Muscle of leg (tissue), 11 donors: ENCODE data around the gene GCDH. TPM values are rescaled to one million over a fixed set of nuclear protein-coding genes. Genes with fewer than 3 reads are reported as not detected.

Experiments used
- DNase-seq: peaks from one replicate; pipeline ENCODE4 v3.0.0; 2013
- H3K27ac ChIP-seq: one replicate; pipeline ENCODE4 v1.5.1; 2013; ENCODE audit warnings: mild to moderate bottlenecking, low read length, control low read depth
- H3K27me3 ChIP-seq: one replicate; pipeline ENCODE4 v1.6.1; 2013; ENCODE audit warnings: low read length; ENCODE audit not compliant: control insufficient read depth, insufficient read depth
- H3K36me3 ChIP-seq: one replicate; pipeline ENCODE4 v1.6.1; 2013; ENCODE audit warnings: low read length; ENCODE audit not compliant: control insufficient read depth, insufficient read depth
- H3K4me1 ChIP-seq: one replicate; pipeline ENCODE4 v1.6.1; 2013; ENCODE audit warnings: low read length; ENCODE audit not compliant: control insufficient read depth, insufficient read depth
- H3K4me3 ChIP-seq: one replicate; pipeline ENCODE4 v1.5.1; 2013; ENCODE audit warnings: low read length, control low read depth
- H3K9me3 ChIP-seq: replicated peaks from 2 replicates; pipeline ENCODE4 v1.6.1; 2013; ENCODE audit warnings: low read depth, low read length; ENCODE audit not compliant: control insufficient read depth
- WGBS: methylation state at CpG from one replicate; pipeline ENCODE4 v1.1.5; 2013; ENCODE audit warnings: missing lambda C conversion rate; ENCODE audit not compliant: insufficient coverage; 5-methylcytosine and 5-hydroxymethylcytosine counted together
- polyA plus RNA-seq, 8 donors: library from polyadenylated mRNA; unstranded; fragments of 120-200 nt; gene quantifications; one replicate each; pipeline versions ENCODE4 v1.2.1 to v1.2.3, GENCODE V29; 2013; ENCODE audit warnings: inconsistent platforms in 1 of 8, low replicate concordance in 1 of 8; ENCODE audit not compliant: insufficient read length in 8 of 8, insufficient read depth in 1 of 8
- total RNA-seq: library from RNA; stranded (reverse); fragments of 120-200 nt; gene quantifications from one replicate; pipeline ENCODE4 v1.2.4, GENCODE V29; 2013

Gene GCDH
- total and polyA plus RNA-seq, 9 donors, result 16.8 to 43.3 (median 27.8) TPM

GRCh38 chr19:12872941-12873890 is 17.7 kb upstream of the GCDH start:
- H3K27ac ChIP-seq, result no peak overlapping the region
- H3K9me3 ChIP-seq, result no peaks in the 10 kb centered on the region
- peaks cover 5% of the 10 kb centered on the region for H3K4me1 ChIP-seq
- WGBS, result 53% methylated on average over 69 of the region's 70 CpGs
- H3K27me3 ChIP-seq, result peaks cover 11% of the 10 kb centered on the region
- H3K4me3 ChIP-seq, result no peak overlapping the region
- DNase-seq, result peak; percentile 50
- no peaks in the 10 kb centered on the region for H3K36me3 ChIP-seq

GRCh38 chr19:12873891-12874745 is 16.8 kb upstream of the GCDH start:
- H3K9me3 ChIP-seq, result no peaks in the 10 kb centered on the region
- no peaks in the 10 kb centered on the region for H3K36me3 ChIP-seq
- H3K27me3 ChIP-seq, result peaks cover 11% of the 10 kb centered on the region
- H3K4me3 ChIP-seq, result no peak overlapping the region
- H3K4me1 ChIP-seq, result peaks cover 5% of the 10 kb centered on the region
- WGBS, result 81% methylated on average over 76 of the region's 86 CpGs
- no peak for DNase-seq
- H3K27ac ChIP-seq, result no peak overlapping the region

- Histone ChIP-seq H3K4me3 (no peak overlapping the region), H3K36me3 (no peaks in the 10 kb centered on the region), H3K27me3 (peaks cover 11% of the 10 kb centered on the region), H3K4me1 (peaks cover 5% of the 10 kb centered on the region), H3K9me3 (no peaks in the 10 kb centered on the region), H3K27ac (no peak overlapping the region)
- no peak for DNase-seq
- 97% methylated on average over 4 of the region's 6 CpGs for WGBS
Measured at GRCh38 chr19:12875086-12875485, 15.9 kb upstream of the GCDH start.

- 4% methylated on average over 22 of the region's 29 CpGs for WGBS
- peaks cover 5% of the 10 kb centered on the region for H3K9me3 ChIP-seq
- H3K4me3 ChIP-seq, result peak overlapping the region; percentile 67
- no peaks in the 10 kb centered on the region for H3K36me3 ChIP-seq
- peaks cover 36% of the 10 kb centered on the region for H3K27me3 ChIP-seq
- H3K27ac ChIP-seq, result peak overlapping the region; percentile 89
- DNase-seq, result no peak
- H3K4me1 ChIP-seq, result peaks cover 25% of the 10 kb centered on the region
Measured at GRCh38 chr19:12880551-12881171, 10.3 kb upstream of the GCDH start.

GRCh38 chr19:12881172-12881808 is 9.7 kb upstream of the GCDH start, which contains the start of gene DNASE2:
Gene DNASE2, minus strand, starts transcription at chr19:12881449. Its CDS starts 74 bp downstream, at chr19:12881375.
- H3K27me3 ChIP-seq, result peaks cover 42% of the 10 kb centered on the region
- WGBS, result 0% methylated on average over 37 of the region's 38 CpGs
- peak; percentile 95 for DNase-seq
- H3K4me1 ChIP-seq, result peaks cover 27% of the 10 kb centered on the region
- H3K27ac ChIP-seq, result peak within 1 kb of the TSS; percentile 89
- H3K9me3 ChIP-seq, result peaks cover 5% of the 10 kb centered on the region
- H3K36me3 ChIP-seq, result no peaks in the 10 kb centered on the region
- peak within 1 kb of the TSS; percentile 67 for H3K4me3 ChIP-seq

- H3K4me1 ChIP-seq, result peaks cover 27% of the 10 kb centered on the region
- DNase-seq, result no peak
- H3K4me3 ChIP-seq, result no peak overlapping the region
- no peaks in the 10 kb centered on the region for H3K36me3 ChIP-seq
- no CpG with 5 or more reads among the region's 3 CpGs for WGBS
- H3K9me3 ChIP-seq, result peaks cover 5% of the 10 kb centered on the region
- H3K27ac ChIP-seq, result no peak overlapping the region
- H3K27me3 ChIP-seq, result peaks cover 54% of the 10 kb centered on the region
Measured at GRCh38 chr19:12882589-12882988, 8.4 kb upstream of the GCDH start.

- Histone ChIP-seq H3K4me1 (peaks cover 27% of the 10 kb centered on the region), H3K36me3 (no peaks in the 10 kb centered on the region), H3K4me3 (no peak overlapping the region), H3K27ac (no peak overlapping the region), H3K27me3 (peaks cover 54% of the 10 kb centered on the region), H3K9me3 (peaks cover 5% of the 10 kb centered on the region)
- WGBS, result 87% methylated on average over 3 of the region's 3 CpGs
- no peak for DNase-seq
Measured at GRCh38 chr19:12884202-12884601, 6.8 kb upstream of the GCDH start.

- H3K4me1 ChIP-seq, result peaks cover 27% of the 10 kb centered on the region
- H3K36me3 ChIP-seq, result no peaks in the 10 kb centered on the region
- 71% methylated on average over 11 of the region's 12 CpGs for WGBS
- peaks cover 5% of the 10 kb centered on the region for H3K9me3 ChIP-seq
- no peak overlapping the region for H3K27ac ChIP-seq
- H3K4me3 ChIP-seq, result no peak overlapping the region
- DNase-seq, result no peak
- peaks cover 54% of the 10 kb centered on the region for H3K27me3 ChIP-seq
Measured at GRCh38 chr19:12884627-12884925, 6.4 kb upstream of the GCDH start.

- WGBS, result 2% methylated on average over 73 of the region's 73 CpGs
- DNase-seq, result no peak
- Histone ChIP-seq H3K4me1 (peaks cover 27% of the 10 kb centered on the region), H3K27me3 (peaks cover 54% of the 10 kb centered on the region), H3K27ac (no peak overlapping the region), H3K9me3 (peaks cover 5% of the 10 kb centered on the region), H3K4me3 (peak overlapping the region; percentile 21), H3K36me3 (no peaks in the 10 kb centered on the region)
Measured at GRCh38 chr19:12884926-12885748, 5.8 kb upstream of the GCDH start.
